Measurements from ENCODE around the gene LMLN.
"Not testable (repeated sequence)": the region's sequence is repeated elsewhere in the genome, so short reads cannot be mapped to it uniquely, and the experiment has no call there.

LMLN gene, protein sequence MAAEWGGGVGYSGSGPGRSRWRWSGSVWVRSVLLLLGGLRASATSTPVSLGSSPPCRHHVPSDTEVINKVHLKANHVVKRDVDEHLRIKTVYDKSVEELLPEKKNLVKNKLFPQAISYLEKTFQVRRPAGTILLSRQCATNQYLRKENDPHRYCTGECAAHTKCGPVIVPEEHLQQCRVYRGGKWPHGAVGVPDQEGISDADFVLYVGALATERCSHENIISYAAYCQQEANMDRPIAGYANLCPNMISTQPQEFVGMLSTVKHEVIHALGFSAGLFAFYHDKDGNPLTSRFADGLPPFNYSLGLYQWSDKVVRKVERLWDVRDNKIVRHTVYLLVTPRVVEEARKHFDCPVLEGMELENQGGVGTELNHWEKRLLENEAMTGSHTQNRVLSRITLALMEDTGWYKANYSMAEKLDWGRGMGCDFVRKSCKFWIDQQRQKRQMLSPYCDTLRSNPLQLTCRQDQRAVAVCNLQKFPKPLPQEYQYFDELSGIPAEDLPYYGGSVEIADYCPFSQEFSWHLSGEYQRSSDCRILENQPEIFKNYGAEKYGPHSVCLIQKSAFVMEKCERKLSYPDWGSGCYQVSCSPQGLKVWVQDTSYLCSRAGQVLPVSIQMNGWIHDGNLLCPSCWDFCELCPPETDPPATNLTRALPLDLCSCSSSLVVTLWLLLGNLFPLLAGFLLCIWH

DNA sequence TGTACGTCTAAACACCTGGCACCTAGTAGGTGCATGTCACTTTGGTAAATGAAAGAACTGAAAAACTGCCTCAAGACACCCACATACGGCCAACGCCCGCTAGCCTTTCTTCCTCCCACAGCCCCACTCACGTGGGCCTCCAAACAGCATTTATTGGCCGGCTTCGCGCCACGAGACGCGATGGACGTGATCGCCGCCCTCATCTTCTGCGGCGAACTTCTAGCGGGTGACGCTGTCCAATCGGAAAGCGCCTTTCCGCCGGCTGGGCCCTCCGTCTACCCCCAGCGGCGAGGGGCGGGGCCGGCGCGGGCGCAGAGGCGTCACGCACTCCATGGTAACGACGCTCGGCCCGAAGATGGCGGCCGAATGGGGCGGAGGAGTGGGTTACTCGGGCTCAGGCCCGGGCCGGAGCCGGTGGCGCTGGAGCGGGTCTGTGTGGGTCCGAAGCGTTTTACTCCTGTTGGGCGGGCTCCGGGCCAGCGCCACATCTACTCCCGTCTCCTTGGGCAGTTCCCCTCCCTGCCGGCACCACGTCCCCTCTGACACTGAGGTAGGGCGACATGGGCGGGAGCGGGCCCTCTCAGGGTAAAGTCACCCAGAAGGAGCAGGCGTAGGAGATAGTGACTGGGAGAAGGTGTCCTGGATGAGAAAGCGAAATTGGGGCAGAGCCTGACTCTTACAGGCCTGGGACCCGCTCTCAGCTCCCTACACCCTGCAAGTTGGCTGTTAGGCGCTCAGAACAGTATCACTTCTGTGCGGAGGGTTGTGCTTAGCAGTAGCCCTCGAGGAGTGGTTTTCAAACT is at the start of gene LMLN:
LMLN (plus strand) TSS at position 327 of the 803 bp plus-strand sequence; CDS start at position 356, 29 bp downstream.
- DNase-seq (ENCODE audit: low read depth): peak; percentile 94

DNA sequence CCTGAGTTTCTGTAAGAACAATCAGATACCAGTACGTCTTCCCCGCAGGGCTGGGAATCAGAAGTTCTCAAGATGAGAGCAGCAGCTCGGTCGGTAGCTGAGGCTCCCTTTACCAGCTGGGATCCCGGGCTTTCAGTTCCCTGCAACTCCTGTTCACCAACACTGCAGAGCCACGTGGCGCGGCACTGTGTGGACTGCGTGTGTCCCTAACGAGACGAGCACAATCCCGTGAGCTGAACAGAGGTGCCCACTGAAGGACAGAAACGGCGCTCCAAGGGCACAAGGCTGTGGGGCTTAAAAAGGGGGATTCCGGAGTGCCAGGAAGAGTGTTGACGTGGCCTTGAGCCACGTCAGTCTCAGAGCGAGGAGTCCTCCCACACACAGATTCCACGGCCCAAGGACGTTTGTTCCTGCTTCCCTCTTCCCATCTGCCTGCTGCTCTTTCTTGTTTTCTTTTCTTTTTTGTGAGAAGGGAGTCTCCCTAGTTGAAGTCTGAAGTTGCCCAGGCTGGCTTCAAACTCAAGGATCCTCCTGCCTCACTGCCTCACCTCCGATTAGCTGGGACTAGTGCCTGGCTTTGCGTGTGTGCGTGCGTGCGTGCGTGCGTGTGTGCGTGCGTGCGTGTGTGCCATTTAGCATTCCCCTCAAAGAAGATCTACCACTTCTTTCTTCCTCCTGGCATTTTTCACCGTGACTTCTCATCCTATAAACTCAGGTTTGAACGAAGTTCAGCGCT is 47.1 kb upstream of the LMLN start:
- peak; percentile 14 for DNase-seq (ENCODE audit: low read depth)

DNA sequence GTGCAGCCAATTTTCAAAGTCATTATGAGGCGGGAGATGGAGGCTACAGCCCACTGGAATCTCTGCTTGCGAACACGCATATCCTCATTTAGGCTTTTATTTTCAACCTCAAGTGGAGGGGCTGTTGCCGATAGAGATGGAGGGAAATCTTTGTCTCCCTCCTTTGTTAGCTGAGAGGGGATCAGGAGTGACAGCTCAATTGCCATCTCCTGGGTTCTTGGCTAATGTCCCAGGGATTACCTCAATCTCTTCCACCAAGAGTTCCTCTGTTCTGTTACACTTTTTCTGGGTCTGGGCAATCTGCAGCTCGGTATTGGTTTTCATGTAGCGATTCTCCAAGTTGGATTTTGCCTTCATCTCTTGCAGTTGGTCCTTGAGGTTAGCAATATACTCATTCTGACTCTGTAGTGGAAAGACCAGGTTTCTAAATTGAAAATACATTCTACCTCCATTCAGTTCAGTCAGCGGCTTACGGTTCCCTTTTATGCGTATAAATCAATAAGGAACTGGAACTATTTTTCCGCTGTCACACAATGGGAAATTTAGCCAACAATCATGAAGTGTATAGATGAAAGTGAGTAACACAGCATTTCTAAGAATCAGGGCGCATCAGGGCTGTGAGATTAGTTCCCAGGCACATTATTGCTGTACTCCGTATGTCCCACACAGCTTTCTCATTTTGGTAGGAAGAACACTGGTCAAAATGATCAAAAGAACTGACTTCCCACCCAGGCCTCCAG is 46.2 kb upstream of the LMLN start:
- DNase-seq (ENCODE audit: low read depth): no peak

DNA sequence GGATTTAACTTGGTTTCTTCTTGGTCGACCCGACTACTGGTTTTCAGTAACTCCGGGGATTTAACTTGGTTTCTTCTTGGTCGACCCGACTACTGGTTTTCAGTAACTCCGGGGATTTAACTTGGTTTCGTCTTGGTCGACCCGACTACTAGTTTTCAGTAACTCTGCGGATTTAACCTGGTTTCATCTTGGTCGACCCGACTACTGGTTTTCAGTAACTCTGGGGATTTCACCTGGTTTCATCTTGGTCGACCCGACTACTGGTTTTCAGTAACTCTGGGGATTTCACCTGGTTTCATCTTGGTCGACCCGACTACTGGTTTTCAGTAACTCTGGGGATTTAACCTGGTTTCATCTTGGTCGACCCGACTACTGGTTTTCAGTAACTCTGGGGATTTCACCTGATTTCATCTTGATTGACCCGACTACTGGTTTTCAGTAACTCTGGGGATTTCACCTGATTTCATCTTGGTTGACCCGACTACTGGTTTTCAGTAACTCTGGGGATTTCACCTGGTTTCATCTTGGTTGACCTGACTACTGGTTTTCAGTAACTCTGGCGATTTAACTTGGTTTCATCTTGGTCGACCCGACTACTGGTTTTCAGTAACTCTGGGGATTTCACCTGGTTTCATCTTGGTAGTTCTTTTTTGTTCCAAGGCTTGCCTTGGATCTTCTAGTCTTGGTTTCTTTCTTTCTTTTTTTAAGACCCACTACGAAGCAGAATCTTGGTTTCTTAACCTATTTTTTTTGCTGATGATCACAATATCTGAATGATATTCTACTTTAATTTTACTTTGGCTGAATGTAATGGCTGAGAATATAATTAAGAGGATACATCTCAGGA is 38.4 kb upstream of the LMLN start:
- not testable (repeated sequence) for DNase-seq (ENCODE audit: low read depth)

DNA sequence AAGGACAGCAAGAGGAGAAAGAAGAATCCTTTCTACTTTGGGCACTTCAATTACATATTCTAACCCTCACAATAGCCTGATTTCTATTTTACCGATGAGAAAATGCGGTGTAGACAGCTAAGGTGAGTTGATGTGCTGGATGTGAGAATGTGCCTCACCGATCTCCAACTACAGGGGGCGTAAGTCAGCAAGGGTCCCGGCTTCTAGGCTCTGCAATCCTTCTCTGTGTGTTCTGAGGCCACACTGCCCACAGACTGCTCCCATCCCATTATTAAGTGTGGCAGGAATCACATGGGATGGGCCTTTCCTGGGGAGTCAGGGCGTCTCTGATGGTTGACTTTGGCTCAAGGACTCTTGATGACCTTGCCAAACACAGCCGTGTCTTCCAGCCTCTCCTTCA is 33.6 kb upstream of the LMLN start:
- no peak for DNase-seq (ENCODE audit: low read depth)

DNA sequence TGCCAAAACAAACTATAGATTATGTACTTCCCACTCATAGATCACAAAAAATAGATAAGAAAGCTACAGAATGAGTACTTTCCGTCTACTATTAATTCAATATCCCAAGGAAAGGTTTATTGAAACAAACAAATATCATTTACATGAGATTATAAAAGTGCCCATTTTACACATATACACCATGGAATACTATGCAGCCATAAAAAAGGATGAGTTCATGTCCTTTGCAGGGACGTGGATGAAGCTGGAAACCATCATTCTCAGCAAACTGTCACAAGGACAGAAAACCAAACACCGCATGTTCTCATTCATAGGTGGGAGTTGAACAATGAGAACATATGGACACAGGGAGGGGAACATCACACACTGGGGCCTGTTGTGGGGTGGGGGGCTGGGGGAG is 32.4 kb upstream of the LMLN start:
- DNase-seq (ENCODE audit: low read depth): not testable (repeated sequence)

DNA sequence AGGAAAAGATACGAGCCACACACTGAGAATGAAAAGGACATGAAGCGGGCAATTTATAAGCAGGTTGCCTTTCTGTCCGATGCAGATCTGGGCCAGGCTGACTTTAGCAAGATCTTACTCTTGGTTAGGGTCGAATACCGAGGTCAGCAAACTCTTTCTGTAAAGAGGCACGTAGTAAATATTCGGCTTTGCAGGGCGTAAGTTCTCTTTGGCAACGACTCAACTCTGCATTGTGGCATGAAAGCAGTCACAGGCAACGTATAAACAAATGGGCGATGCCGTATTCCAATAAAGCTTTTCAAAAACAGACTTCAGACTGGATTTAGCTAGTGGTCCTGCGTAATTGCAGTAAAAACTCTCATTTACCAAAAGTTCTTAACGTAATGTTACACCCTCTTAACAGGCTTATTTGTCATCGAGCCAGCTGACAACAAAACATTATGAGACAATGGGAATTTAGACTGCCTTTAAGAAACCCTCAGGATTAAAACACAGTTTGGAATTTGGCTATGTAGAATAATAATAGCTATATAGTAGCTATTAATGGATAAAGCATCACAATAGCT is 23.1 kb upstream of the LMLN start:
- no peak for DNase-seq (ENCODE audit: low read depth)

DNA sequence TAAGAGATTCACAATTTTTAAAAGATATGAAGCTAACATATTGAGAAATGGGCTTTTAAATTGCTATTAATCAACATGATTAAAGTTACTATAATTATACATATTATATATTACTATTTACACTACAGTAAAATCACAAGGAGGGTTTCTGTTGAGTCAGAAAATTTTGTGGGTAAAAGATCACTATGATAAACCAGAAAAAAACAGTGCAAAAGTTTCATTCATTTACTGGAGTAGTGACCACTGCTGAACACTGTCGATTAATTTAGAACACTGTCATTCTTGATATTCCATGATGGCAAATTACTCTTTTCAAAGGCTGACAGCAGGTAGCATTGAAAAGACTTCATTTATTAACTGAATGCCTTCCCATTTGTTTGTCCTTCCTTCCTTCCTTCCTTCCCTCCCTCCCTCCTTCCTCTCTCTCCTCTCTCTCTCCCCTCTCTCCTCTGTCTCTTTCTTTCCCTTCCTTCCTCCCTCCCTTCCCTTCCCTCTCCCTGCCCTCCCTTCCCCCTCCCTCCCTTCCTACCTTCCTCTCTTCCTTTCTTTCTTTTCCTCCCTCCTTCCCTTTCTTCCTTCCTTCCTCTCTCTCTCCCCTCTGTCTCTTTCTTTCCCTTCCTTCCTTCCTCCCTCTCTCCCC is 19.2 kb upstream of the LMLN start:
- DNase-seq (ENCODE audit: low read depth): no peak

DNA sequence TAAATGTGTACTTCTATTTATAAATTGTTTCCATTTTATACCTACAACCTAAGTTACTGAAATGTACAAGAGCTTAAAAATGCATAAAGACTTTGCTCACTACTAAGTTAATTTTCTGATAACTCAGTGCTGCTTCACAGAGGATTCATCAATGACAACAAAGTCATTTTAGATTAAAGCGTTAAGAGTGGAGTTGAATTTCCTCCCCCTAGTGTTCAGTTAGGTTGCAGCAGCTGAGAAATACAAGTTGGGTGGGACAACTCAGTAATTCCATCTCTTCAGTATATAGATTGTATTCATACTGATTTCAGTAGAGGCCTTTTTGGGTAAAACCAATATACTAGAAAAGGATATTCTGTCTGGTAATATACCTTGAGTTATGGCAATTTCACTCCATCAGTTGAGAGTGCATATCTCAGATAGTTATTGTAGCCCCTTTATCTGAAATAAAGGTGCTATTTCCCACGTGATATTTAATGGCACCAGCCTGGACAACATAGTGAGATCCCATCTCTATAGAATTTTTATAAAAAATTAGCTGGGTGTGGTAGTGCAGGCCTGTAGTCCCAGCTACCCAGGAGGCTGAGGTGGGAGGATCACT is 17.0 kb upstream of the LMLN start:
- DNase-seq (ENCODE audit: low read depth): peak; percentile 48

DNA sequence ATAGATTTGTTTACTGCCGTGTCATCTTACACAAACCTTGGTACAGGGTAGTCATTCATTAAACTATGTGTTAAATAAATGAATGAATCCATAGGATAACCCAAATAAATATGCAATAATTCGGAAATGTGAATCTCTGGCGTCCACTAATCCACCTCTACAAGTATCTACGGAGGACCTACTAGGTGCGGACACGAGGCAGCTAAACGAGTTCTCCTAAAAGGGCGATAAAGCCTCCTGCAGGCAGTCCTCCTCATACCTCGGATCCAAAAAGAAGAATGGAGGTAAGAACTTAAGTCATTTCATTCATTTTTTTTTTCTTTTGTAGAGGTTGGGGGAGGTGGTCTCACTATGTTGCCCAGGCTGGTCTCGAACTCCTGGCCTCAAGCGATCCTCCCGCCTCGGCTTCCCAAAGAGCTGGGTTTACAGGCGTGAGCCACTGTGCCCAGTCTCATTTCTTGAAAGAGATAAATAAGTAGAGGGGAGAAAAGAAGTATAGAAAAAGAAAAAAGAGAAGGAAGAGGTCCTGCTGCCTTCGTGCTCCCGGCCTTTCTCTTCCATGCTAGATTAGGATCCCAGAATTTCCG is 10.7 kb upstream of the LMLN start:
- DNase-seq (ENCODE audit: low read depth): no peak

DNA sequence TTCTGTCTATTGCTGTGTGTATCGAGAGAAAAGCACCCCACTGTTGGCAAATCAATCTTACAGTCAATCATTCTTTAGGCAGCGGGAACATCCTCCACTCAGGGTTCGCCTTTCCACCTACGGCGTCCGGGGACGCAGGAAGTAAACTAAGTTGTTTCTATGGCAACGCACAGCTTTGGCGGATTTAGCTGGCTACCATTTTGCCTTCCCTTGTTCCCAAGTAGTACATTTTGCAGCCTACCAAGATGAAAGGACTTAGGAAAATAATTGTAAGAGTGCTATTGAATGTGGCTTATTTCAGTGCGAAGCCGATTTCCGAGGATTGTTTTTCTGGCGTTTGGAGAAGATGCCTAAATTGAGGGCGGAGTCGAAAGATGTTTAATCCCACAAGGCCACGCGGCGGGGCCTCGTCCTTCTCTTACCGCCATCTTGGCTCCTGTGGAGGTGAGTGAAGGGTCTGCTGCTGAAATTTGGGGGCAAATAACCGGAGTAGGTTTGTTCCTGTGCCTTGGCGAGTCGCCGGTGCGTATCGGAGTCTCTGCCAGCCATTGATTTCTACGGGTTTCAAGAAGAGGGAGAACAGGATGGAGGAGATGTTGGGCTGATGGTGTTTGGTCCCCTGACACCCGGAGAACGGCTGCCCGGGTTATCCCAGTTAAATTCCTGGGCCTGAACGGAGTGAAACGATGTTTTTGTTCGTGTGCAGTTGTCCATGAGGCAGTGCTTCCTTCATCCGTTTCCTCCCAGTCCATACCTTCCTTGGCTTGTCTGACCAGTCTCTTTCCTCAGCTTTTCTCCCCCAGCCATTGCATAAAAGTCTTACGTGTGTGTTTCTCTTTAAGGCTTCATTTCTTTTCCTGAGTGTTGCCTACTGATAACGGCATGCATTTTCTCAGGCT is 10.0 kb upstream of the LMLN start, which contains the start of gene RPL35A:
RPL35A (plus strand) TSS at position 413 of the 899 bp plus-strand sequence. CDS start 778 bp downstream, outside the sequence.
- DNase-seq (ENCODE audit: low read depth): peak; percentile 94

DNA sequence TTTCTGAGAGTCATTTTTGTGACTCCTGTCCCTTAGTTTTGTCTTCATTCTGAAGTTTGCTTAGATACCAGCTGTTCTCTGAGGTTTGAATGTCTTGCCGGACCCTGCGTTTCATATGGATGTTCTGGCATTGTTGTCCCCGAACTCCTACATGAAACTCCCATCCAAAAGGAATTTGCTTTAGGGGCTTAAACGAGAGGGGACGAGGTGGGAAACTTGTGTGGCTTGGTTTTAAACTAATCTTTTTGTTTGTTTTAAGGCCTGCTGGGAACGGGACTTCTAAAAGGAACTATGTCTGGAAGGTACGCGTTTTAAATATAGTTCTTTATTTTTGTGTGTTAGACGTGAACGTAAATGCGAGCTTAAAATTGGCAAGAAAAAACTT is 9.3 kb upstream of the LMLN start:
- no peak for DNase-seq (ENCODE audit: low read depth)

DNA sequence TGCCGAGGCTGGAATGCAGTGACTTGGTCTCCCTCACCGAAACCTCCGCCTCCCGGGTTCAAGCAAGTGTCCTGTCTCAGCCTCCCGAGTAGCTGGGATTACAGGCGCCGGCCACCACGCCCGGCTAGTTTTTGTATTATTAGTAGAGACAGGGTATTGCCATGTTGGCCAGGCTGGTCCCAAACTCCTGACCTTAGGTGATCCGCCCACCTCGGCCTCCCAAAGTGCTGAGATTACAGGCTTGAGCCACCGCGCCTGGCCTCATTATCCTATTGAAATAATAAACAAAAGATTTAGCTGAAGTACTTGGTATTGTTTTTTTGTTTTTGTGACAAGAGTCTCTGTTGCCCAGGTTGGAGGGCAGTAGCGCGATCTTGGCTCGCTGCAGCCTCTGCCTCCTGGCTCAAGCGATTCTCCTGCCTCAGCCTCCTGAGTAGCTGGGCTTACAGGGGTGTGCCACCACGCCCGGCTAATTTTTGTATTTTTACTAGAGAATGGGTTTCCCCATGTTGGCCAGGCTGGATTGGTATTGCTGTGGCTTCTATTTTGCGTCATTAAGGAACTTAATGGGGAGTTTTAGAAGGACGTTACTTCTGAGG is 8.5 kb upstream of the LMLN start:
- DNase-seq (ENCODE audit: low read depth): no peak

DNA sequence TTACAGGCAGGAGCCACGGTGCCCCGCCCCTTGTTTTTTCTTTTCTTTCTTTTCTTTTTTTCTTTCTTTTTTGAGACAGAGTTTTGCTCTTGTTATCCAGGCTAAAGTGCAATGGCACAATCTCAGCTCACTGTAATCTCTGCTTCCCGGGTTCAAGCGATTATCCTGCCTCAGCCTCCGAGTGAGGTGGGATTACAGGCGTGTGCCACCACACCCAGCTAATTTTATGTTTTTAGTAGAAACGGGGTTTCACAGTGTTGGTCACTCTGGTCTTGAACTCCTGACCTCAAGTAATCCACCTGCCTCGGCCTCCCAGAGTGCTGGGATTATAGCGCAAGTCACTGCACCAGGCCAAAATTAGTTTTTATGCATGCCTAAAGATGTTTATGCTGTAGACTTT is 7.6 kb upstream of the LMLN start:
- no peak for DNase-seq (ENCODE audit: low read depth)

DNA sequence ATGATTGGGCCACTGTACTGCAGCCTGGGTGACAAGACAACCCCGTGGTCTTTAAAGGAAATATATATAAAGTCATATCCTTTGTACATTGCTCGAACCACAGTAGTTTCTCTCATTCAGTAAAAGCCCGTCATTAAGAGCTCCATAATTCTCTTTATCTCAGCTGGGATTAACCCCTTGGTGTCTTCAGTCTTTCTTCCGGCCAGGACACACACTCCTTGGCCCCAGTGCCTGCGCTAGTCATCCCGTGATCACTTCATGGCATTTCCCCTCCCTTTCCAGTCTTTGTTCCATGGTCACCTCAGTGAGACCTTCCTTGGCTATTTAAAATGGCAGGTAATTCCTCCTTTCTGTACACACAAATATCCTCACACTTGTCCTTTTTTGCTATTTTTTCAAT is 6.7 kb upstream of the LMLN start:
- no peak for DNase-seq (ENCODE audit: low read depth)

DNA sequence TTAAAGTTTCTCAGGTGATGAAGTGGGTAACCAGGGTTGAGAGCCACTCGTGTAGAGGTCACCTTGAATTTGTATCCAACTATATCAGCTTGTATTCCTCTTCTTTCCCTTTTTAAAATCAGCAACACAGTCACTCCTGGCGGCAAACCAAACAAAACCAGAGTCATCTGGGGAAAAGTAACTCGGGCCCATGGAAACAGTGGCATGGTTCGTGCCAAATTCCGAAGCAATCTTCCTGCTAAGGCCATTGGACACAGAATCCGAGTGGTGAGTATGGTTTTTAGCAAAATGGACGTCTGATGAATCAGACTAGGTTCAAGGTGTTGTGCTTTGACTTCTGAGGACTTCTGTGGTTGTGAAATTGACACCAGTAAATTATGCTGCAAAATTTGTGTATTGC is 6.1 kb upstream of the LMLN start:
- DNase-seq (ENCODE audit: low read depth): peak; percentile 33

DNA sequence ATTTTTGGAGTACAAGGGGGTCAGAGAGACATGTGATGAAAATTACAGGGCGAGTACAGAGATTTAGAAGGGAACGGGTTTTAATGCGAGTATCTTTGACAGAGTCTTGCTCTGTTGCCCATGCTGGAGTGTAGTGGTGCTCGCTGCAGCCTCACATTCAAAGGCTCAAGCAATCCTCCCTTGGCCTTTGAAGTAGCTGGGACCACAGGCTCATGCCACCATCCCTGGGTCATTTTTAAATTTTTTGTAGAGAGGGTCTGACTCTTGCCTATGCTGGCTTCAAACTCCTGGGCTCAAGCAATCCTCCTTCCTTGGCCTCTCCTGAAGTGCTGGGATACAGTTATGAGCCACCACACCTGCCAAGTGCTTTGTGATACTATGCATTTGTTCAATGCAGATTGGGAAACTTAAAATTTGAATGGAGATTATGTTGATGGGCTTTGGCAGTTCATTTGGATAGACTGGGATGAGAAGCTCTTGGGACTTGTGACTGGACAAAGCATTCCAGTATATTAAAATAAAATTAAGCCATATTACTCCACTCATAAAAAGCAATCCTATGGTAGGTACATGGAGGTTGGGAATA is 4.0 kb upstream of the LMLN start:
- no peak for DNase-seq (ENCODE audit: low read depth)

Data from amniotic epithelial cell (primary cell).